EL (cell line): ENCODE measurements around the gene FGF12.

Experiments
- DNase-seq: peaks from one replicate; pipeline ENCODE4 v3.0.0-alpha.2; 2016

The FGF12 gene

DNA sequence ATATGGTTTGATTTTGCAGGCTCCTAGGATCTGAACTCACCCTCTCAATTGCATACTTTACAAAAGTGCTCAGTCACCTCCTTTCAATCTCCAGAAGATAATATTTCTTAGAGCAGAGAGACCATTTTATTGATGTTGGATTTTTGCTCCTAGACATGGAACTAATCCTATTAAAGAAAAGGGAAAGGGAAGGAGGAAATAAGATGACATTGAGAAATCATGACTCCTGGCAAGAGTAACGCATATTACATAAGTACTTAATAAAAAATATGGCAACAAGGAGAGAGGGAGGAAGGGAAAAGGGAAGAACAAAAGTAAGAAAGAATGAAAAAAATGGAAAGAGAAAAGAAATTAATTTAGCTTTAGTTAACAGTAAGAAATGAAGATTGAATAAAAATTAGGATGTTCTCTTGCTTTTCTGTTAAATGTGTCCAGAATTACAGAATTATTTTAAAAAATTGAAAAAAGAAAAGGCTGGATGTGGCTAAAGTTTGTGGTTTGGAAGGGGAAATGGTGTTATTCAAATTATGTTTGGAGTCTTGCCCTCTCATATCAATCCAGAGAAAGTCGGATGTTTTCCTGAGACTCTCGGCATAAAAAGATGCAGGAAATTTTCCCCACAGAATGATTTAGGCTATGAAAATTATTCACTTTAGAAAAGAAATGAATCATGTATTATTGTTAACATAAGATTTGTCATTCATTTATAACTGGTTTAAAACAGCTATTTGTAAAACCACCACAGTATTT is 474.0 kb downstream of the FGF12 start:
- DNase-seq = no peak

DNA sequence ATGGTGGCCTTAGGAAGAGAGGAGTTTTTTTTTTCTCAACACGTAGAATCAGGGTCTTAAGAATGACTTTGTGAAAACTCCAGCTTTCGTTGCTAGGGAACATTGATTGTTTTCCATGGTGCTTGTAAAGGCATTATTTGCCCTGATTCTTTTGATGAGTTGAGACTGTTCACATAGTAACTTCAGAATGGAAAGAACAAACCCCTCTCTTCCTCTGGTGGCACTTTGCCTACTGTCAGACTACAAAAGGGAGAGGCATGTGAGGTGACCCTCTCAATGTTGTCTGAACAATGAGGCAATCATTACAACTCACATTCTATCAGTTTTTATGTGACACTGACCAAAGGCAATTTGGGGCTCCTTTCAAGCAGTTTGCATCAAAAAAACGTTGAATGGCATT is 477.8 kb downstream of the FGF12 start:
- no peak for DNase-seq

GRCh38 chr3:192246847-192247559 is 480.3 kb downstream of the FGF12 start:
- DNase-seq = no peak

- no peak for DNase-seq
Measured at GRCh38 chr3:192244591-192244990, 482.8 kb downstream of the FGF12 start.

- no peak for DNase-seq
Measured at GRCh38 chr3:192239956-192240355, 487.4 kb downstream of the FGF12 start.

GRCh38 chr3:192237992-192238608 is 489.2 kb downstream of the FGF12 start:
- no peak for DNase-seq

GRCh38 chr3:192229866-192230265 is 497.5 kb downstream of the FGF12 start:
- DNase-seq = peak; percentile 62

DNA sequence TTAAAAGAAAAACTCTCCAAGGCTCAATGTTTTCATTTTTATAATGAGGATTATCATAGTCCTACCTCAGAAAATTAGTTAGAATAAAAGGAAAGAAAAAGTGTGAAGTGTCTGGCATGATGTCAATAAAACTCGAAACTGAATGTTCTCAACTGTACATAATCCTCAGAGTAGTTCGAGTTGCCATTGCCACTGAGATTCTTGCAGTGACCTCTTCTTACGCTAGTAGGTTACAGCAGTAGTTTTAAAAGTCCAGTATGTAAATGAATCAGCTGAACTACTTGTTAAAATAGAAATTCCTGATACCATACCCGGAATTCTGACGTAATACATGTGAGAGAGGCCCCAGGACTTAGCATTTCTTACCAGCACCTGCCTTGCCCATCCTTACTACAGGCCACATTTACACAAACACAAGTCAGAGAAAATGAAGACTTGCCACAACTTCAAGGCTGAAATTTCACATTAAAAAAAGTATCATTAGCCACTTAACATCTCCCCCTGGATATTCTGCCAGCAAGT is 502.6 kb downstream of the FGF12 start:
- no peak for DNase-seq

DNA sequence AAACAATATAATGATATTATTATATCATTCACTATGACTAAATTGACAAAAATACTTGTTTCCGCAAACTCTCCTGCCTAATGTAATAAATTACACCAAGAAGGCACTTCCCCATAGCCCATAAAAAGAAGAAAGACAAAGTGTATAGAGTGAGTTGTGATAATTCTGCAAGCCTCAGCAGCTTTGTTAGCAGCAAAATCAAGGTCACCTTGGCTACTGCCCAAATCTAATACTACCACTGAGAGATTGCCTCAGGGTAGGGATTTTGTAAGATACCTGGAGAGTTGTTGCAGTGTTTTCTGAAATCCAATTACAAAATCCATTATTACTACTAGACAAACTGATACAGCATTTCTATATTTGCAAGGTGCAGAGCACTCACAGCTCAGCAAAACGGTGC is 503.5 kb downstream of the FGF12 start:
- no peak for DNase-seq

DNA sequence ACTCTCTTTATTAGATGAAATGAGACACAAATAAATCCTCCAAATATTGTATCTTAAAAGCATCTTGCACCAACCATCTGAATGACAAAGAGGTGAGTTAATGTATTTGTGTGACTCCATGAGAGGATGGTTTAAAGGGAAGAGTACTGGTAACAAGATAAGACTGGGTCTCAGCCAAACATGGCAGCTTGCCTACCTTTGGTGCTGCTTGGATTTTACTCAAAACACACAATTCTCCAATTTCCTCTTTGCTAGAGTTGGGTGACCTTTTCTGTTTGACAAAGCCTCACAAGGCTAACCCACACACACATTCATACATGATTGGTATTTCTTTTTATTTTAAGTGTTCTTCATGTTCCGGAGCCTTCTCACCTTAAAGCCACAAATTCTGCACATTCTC is 506.4 kb downstream of the FGF12 start:
- no peak for DNase-seq

GRCh38 chr3:192219926-192220325 is 507.4 kb downstream of the FGF12 start:
- no peak for DNase-seq

DNA sequence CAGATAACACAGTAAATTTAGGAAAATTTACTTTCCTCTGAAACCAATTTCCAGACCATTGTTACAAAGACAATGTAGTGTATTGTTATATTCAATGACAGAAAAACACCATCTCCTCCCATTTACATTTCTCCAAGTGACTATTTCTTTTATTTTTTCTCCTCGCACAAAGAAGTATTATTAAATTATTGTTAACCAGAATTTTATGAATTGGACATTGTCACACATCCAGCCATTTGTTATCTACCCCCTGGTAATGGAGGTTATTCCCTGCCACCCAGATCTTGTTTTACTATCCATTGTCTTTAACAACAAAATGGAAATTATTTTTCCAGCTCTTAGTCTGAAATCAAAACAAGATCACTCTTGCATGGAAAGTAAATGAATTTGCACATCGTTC is 511.3 kb downstream of the FGF12 start:
- no peak for DNase-seq

DNA sequence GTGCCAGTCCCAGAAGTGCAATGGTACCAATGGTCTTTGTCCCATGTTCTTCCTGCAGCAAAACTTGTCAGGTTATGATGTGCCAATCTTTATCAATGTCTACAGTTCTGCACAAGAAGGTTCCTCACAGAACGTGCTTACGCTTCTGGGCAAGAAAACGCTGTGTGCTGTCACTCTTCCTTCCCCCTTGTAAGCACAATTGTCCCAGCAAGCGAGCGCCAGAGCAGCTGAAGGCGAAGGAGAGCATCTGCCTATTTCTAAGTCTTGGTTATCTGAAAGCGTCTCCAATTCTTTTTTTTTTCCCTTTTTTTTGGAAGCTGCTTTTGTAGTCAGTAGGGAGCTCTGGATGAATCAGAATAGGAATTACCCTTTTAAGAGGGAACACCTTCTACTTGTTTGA is 514.4 kb downstream of the FGF12 start:
- DNase-seq = no peak

GRCh38 chr3:192212335-192212734 is 515.0 kb downstream of the FGF12 start:
- DNase-seq = no peak

- DNase-seq = no peak
Measured at GRCh38 chr3:192207651-192208050, 519.7 kb downstream of the FGF12 start.

- peak; percentile 36 for DNase-seq
Measured at GRCh38 chr3:192207239-192207638, 520.1 kb downstream of the FGF12 start.

DNA sequence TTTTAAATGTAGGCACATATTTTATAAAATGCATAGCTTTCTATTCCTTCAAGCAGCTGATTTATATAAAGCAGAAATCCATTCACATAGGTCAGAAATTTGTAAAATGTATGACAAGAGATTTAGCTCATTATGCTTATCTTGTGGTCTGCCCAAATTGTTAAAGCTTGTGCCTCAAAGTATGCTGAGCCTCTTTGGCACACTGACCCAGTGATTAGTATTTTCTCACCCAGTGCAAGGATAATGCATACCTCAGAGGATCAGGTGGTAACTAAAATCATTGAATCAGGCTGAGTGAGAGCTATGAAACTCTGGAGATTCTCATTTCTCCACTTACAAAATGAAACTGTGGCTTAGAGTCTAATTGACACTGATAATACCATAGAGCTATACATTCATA is 533.3 kb downstream of the FGF12 start:
- no peak for DNase-seq

- peak; percentile 37 for DNase-seq
Measured at GRCh38 chr3:192188218-192188835, 539.0 kb downstream of the FGF12 start.

DNA sequence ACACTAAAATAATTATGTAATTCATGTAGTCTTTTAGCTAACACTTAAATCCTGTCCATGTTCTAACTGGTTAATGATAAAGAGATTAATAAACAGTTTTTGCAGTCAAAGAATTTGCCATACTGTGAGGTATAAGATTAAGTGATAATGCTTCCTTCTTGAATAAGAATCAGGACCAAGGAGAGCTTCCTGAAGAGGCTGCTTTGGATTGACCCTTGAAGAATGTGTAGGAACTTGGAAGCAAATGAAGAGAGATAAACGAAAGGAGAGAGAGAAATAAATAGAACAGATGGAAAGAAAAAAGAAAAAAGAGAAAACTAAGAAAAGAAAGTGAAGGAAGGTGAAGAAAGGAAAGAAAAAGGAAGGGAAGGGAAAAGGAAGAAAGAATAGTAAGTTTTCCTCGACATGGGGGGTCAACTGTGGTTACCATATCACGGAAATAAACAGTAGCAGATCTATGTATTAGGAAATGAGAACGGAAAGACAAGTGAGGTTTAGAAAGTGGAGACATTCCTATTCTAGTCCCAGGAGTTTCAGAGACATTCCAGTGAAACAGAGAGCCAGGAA is 539.8 kb downstream of the FGF12 start:
- DNase-seq = no peak

DNA sequence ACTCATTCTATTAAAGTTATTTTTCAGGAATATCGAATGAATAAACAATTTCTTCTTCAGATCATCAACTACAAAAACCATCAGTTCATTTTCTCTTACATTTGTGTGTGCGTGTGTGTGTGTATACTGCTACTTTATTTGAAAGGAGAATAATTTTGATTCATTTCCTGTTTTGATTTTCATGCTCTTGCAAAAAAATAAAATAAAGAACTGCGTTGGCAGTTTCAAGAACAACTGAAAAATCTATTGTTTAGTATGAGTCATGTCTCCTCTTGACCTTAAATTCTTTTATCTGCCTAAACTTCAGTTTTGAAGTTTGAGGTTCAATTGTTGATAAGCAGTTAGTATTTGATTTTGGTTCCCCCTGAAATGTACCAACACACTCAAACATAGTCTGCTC is 540.8 kb downstream of the FGF12 start:
- no peak for DNase-seq

GRCh38 chr3:192186045-192186444 is 541.3 kb downstream of the FGF12 start:
- no peak for DNase-seq

GRCh38 chr3:192183109-192183508 is 544.2 kb downstream of the FGF12 start:
- no peak for DNase-seq

GRCh38 chr3:192181151-192181550 is 546.2 kb downstream of the FGF12 start:
- no peak for DNase-seq
